OCI-LY1 (cell line): ENCODE results near the gene CBLB.

Source experiments
- H2AFZ ChIP-seq: fragments of 200-600 bp; sonication (generic), shearing (Covaris generic); 2 replicates; pipeline ENCODE4 v1.6.0; 2014; ENCODE audit warnings: antibody characterized with exemption, mild to moderate bottlenecking, low read length
- H3F3A ChIP-seq: fragments of 200-600 bp; sonication (generic), shearing (Covaris generic); 2 replicates; pipeline ENCODE4 v1.6.0; 2014; ENCODE audit warnings: mild to moderate bottlenecking, antibody characterized with exemption, low read length, moderate library complexity; ENCODE audit not compliant: insufficient read depth
- H3K27ac ChIP-seq: fragments of 200-600 bp; sonication (generic); 2 replicates; pipeline ENCODE4 v1.5.1; 2014; ENCODE audit warnings: low read length, mixed run types, mild to moderate bottlenecking, low read depth; ENCODE audit not compliant: poor library complexity, severe bottlenecking
- H3K27me3 ChIP-seq: fragments of 200-600 bp; sonication (generic); 2 replicates; pipeline ENCODE4 v1.6.0; 2014; ENCODE audit warnings: antibody characterized with exemption, mild to moderate bottlenecking, low read length, moderate library complexity; ENCODE audit not compliant: insufficient read depth
- H3K36me3 ChIP-seq: fragments of 200-600 bp; sonication (generic); 2 replicates; pipeline ENCODE4 v1.6.1; 2014; ENCODE audit warnings: mild to moderate bottlenecking, antibody characterized with exemption, low read length, moderate library complexity, mixed read lengths; ENCODE audit not compliant: insufficient read depth
- H3K4me1 ChIP-seq: fragments of 200-600 bp; sonication (generic); 2 replicates; pipeline ENCODE4 v1.5.1; 2014; ENCODE audit warnings: mild to moderate bottlenecking, low read length, moderate library complexity; ENCODE audit not compliant: insufficient read depth, severe bottlenecking
- H3K4me2 ChIP-seq: fragments of 200-600 bp; sonication (generic), shearing (Covaris generic); 2 replicates; pipeline ENCODE4 v1.6.1; 2014; ENCODE audit warnings: low read length
- H3K4me3 ChIP-seq: fragments of 200-600 bp; sonication (generic); 2 replicates; pipeline ENCODE4 v1.5.1; 2014; ENCODE audit warnings: low read length, low read depth, mild to moderate bottlenecking, mixed read lengths; ENCODE audit not compliant: poor library complexity, severe bottlenecking
- H3K79me2 ChIP-seq: fragments of 200-600 bp; shearing (Covaris generic); 2 replicates; pipeline ENCODE4 v1.6.1; 2016; ENCODE audit warnings: mixed run types, low read length, mixed read lengths; ENCODE audit not compliant: insufficient read depth
- H3K9ac ChIP-seq: fragments of 200-600 bp; sonication (generic), shearing (Covaris generic); 2 replicates; pipeline ENCODE4 v1.6.1; 2014; ENCODE audit warnings: mild to moderate bottlenecking, low read length, mixed read lengths
- H3K9me2 ChIP-seq: fragments of 200-600 bp; sonication (generic), shearing (Covaris generic); 2 replicates; pipeline ENCODE4 v1.6.1; 2014; ENCODE audit warnings: low read depth, mild to moderate bottlenecking, low read length, mixed read lengths
- H3K9me3 ChIP-seq: fragments of 200-600 bp; shearing (Covaris generic); 2 replicates; pipeline ENCODE4 v1.6.1; 2014; ENCODE audit warnings: low read length, mixed read lengths
- H4K20me1 ChIP-seq: fragments of 200-600 bp; sonication (generic), shearing (Covaris generic); 2 replicates; pipeline ENCODE4 v1.6.0; 2016; ENCODE audit warnings: mild to moderate bottlenecking, low read length; ENCODE audit not compliant: insufficient read depth
- CTCF ChIP-seq: fragments of 200-600 bp; sonication (generic), shearing (Covaris generic); IDR thresholded peaks from 2 replicates; pipeline ENCODE4 v1.5.1; 2017; ENCODE audit warnings: mild to moderate bottlenecking, antibody characterized with exemption, low read length, moderate library complexity, mixed read lengths
- EZH2 ChIP-seq: fragments of 200-600 bp; sonication (generic), shearing (Covaris generic); IDR thresholded peaks from 2 replicates; pipeline ENCODE4 v1.8.0; 2017; ENCODE audit warnings: borderline replicate concordance, mixed run types, mild to moderate bottlenecking, antibody characterized with exemption, low read length, moderate library complexity, mixed read lengths

Gene CBLB

GRCh38 chr3:105622169-105622568 lies 246.6 kb downstream of the CBLB start:
- no peak overlapping the region for H3K4me2 ChIP-seq
- no peaks in the 10 kb centered on the region for H4K20me1 ChIP-seq
- no peaks in the 10 kb centered on the region for H3K27me3 ChIP-seq
- H3K9me2 ChIP-seq = no peaks in the 10 kb centered on the region
- H3F3A ChIP-seq = no peaks in the 10 kb centered on the region
- no peaks in the 10 kb centered on the region for H3K36me3 ChIP-seq
- no peak overlapping the region for H2AFZ ChIP-seq
- H3K4me3 ChIP-seq = no peak overlapping the region
- TF ChIP-seq EZH2 (no peak), CTCF (no peak)
- no peak overlapping the region for H3K9ac ChIP-seq
- no peaks in the 10 kb centered on the region for H3K4me1 ChIP-seq
- H3K27ac ChIP-seq = no peak overlapping the region
- H3K9me3 ChIP-seq = no peaks in the 10 kb centered on the region
- H3K79me2 ChIP-seq = no peaks in the 10 kb centered on the region

GRCh38 chr3:105620236-105620635 lies 248.6 kb downstream of the CBLB start:
- H3K36me3 ChIP-seq = no peaks in the 10 kb centered on the region
- no peak overlapping the region for H2AFZ ChIP-seq
- H3K27me3 ChIP-seq = no peaks in the 10 kb centered on the region
- H3K79me2 ChIP-seq = no peaks in the 10 kb centered on the region
- no peaks in the 10 kb centered on the region for H3F3A ChIP-seq
- H3K4me1 ChIP-seq = no peaks in the 10 kb centered on the region
- no peak overlapping the region for H3K9ac ChIP-seq
- H3K4me2 ChIP-seq = no peak overlapping the region
- H4K20me1 ChIP-seq = no peaks in the 10 kb centered on the region
- no peak overlapping the region for H3K27ac ChIP-seq
- H3K4me3 ChIP-seq = no peak overlapping the region
- TF ChIP-seq EZH2 = no peak
- no peak for TF ChIP-seq CTCF
- H3K9me3 ChIP-seq = no peaks in the 10 kb centered on the region
- H3K9me2 ChIP-seq = no peaks in the 10 kb centered on the region

- H3K9ac ChIP-seq = no peak overlapping the region
- H3K27ac ChIP-seq = no peak overlapping the region
- H3F3A ChIP-seq = no peaks in the 10 kb centered on the region
- H3K27me3 ChIP-seq = no peaks in the 10 kb centered on the region
- H4K20me1 ChIP-seq = no peaks in the 10 kb centered on the region
- no peaks in the 10 kb centered on the region for H3K36me3 ChIP-seq
- H2AFZ ChIP-seq = no peak overlapping the region
- no peak overlapping the region for H3K4me3 ChIP-seq
- no peak overlapping the region for H3K4me2 ChIP-seq
- no peak for TF ChIP-seq CTCF
- no peak for TF ChIP-seq EZH2
- H3K79me2 ChIP-seq = no peaks in the 10 kb centered on the region
- H3K9me3 ChIP-seq = no peaks in the 10 kb centered on the region
- no peaks in the 10 kb centered on the region for H3K4me1 ChIP-seq
- no peaks in the 10 kb centered on the region for H3K9me2 ChIP-seq
These were observed 249.2 kb downstream of the CBLB start for GRCh38 chr3:105619651-105620050.
